Activated CD8-positive, alpha-beta memory T cell treated with anti-CD3 and anti-CD28 coated beads for 36 hours (primary cell): ENCODE measurements around the gene MIPOL1. TPM values are rescaled to one million over a fixed set of nuclear protein-coding genes. Genes with fewer than 3 reads are reported as not detected.
"Not testable (repeated sequence)": the region's sequence is repeated elsewhere in the genome, so short reads cannot be mapped to it uniquely, and the experiment has no call there.

Experiments
- CTCF ChIA-PET: fragments of 350-600 bp; sonication (Branson Sonifier 250); formaldehyde crosslinking; loops from one replicate; lab custom pipeline; 2021; ENCODE audit warnings: antibody characterized with exemption; lab: Charles Lee
- POLR2A ChIA-PET: fragments of 350-600 bp; sonication (Branson Sonifier 250); formaldehyde crosslinking; loops from one replicate; lab custom pipeline; 2021; ENCODE audit warnings: antibody characterized with exemption; lab: Charles Lee
- total RNA-seq, 2 experiments: library from RNA; stranded (reverse); gene quantifications; one replicate each; pipeline ENCODE4 v1.2.3, GENCODE V29; 2021

MIPOL1 gene
- total RNA-seq, 2 experiments from 2014 or later, result not detected

DNA sequence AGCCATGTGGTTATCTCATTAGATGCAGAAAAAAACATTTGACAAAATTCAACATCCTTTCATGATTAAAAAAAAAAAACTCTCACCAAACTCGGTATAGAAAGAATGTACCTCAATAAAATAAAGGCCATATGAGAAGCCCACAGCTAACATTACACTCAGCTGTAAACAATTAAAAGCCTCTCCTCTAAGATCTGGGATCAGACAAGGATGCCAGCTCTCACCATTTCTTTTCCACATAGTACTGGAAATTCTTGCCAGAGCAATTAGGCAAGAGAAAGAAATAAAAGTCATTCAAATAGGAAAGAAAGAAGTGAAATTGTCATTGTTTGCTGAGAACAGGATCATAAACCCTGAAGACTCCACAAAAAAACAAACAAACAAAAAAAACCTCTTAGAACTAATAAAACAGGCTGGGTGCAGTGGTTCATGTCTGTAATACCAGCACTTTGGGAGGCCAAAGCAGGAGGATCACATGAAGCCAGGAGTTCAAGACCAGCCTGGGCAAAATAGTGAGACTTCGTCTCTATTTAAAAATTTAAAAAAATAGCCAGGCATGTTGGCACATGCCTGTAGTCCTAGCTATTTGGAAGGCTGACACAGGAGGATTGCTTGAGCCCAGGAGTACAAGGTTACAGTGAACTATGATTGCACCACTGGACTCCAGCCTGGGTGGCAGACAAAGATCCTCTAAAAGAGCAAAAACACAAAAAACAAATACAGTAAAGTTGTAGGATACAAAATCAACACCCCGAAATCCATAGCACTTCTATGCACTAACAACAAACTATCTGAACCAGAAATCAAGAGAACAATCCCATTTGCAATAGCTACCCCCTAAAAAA, 282.9 kb downstream of the MIPOL1 start:
- ChIA-PET CTCF (interaction anchor here (0.6 kb wide), 1 partner anchor 73 kb away, joined by 4 read pairs; no protein-coding TSS in a partner anchor), POLR2A (no interaction called here)

- ChIA-PET POLR2A (no interaction called here), CTCF (no interaction called here)
Measured at GRCh38 chr14:37482428-37482827, 284.7 kb downstream of the MIPOL1 start.

DNA sequence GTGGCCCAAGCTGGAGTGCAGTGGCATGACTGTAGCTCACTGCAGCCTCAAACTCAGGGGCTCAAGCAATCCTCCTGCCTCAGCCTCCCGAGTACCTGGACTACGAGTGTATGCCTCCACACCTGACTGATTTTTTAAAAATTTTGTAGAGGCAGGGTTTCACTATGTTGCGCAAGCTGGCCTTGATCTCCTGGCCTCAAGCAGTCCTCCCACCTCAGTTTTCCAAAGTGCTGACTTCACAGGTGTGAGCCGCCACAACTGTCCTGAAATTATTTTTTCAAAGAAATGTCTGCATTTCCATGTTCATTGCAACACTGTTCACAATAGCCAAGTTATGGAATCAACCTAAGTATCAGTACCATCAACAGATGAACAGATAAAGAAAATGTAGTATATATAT, 285.9 kb downstream of the MIPOL1 start:
- ChIA-PET POLR2A (no interaction called here), CTCF (no interaction called here)

- ChIA-PET POLR2A (no interaction called here), CTCF (no interaction called here)
Measured at GRCh38 chr14:37490607-37491006, 292.9 kb downstream of the MIPOL1 start.

- POLR2A ChIA-PET, result no interaction called here
- CTCF ChIA-PET, result no interaction called here
Measured at GRCh38 chr14:37491076-37491475, 293.3 kb downstream of the MIPOL1 start.

GRCh38 chr14:37493606-37494005, 295.9 kb downstream of the MIPOL1 start:
- POLR2A ChIA-PET, result no interaction called here
- CTCF ChIA-PET, result no interaction called here

DNA sequence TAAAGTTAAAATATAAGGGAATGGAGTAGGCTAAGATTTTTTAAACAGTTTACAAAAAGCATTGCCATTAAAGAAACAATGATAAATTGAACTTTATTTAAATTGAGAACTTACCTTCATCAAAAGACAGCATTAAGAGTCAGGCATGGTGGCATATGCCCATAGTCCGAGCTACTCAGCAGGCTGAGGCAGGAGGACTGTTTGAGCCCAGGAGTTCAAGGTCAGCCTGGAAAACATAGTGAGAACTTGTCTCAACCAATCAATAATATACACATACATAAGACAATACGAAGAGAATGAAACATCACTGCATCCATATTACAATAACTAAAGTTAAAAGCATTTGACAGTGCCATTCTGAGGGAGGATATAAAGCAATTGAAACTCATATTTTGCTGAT, 299.7 kb downstream of the MIPOL1 start:
- CTCF ChIA-PET, result no interaction called here
- POLR2A ChIA-PET, result no interaction called here

GRCh38 chr14:37501877-37502276, 304.1 kb downstream of the MIPOL1 start:
- CTCF ChIA-PET, result no interaction called here
- POLR2A ChIA-PET, result no interaction called here

GRCh38 chr14:37508503-37508902, 310.8 kb downstream of the MIPOL1 start:
- ChIA-PET POLR2A (no interaction called here), CTCF (no interaction called here)

- ChIA-PET POLR2A (no interaction called here), CTCF (no interaction called here)
Measured at GRCh38 chr14:37512173-37512572, 314.4 kb downstream of the MIPOL1 start.

- POLR2A ChIA-PET, result no interaction called here
Measured at GRCh38 chr14:37515771-37516170, 318.0 kb downstream of the MIPOL1 start.

DNA sequence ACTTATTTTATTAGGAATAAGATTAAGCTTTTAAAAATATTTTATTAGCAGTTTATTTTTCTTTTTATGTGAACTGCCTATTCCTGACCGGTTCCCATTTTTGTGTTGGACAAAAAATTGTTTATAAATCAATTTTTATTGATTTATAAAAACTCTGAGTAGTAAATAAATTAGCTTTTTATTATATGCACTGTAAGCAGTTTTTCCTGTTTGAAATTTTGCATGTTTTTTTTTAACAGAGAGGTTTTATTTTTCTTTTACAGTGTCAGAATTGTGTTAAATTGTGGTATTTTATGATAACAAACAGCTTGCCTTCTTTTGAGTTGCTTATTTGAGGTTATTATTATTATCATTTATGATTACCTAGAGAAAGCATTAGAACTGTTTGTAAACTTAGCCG, 329.3 kb downstream of the MIPOL1 start:
- ChIA-PET POLR2A (no interaction called here), CTCF (no interaction called here)

More at GRCh38 chr14:37515771-37516170, 318.0 kb downstream of the MIPOL1 start:
- CTCF ChIA-PET, result no interaction called here

DNA sequence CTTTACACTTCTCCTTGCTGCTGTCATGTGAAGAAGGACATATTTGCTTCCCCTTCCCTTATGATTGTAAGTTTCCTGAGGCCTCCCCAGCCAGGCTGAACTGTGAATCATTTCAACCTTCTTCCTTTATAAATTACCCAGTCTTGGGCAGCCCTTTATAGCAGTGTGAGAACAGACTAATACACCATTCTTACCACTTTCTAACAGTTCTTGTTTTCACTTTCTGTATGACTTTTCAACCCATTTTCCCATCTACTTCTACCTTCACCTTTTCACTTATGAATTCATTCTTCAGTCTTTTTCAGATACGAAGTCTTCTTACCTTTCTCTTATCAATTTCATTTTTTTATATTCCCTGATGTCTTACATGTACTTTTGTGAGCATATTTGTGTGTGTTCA, 342.3 kb downstream of the MIPOL1 start:
- POLR2A ChIA-PET, result no interaction called here

DNA sequence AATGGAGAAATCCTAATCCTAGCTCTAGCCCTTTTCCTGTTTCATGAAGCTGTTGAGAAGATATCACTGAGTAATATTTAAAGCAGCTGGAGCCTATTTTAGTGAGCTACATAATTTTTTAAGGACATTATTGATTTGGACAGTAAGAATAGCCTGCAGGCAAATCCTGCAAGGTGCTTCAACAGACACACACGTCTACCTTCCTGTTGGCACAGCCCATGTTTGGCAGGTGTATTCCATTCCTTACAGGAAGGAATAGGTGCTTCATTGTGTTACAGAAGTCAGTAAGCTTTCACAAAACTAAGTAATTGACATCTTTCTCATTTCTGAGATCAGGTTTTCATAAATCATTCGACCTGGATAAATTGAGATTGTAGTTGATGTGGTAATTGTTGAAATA, 346.7 kb downstream of the MIPOL1 start:
- ChIA-PET POLR2A (no interaction called here), CTCF (no interaction called here)

More for the DNA sequence above, 342.3 kb downstream of the MIPOL1 start:
- CTCF ChIA-PET, result no interaction called here

GRCh38 chr14:37545174-37545573, 347.4 kb downstream of the MIPOL1 start:
- POLR2A ChIA-PET, result no interaction called here
- CTCF ChIA-PET, result no interaction called here

GRCh38 chr14:37546621-37547447, 349.1 kb downstream of the MIPOL1 start:
- ChIA-PET POLR2A (no interaction called here), CTCF (no interaction called here)

- CTCF ChIA-PET, result no interaction called here
- POLR2A ChIA-PET, result no interaction called here
Measured at GRCh38 chr14:37550511-37550910, 352.8 kb downstream of the MIPOL1 start.

DNA sequence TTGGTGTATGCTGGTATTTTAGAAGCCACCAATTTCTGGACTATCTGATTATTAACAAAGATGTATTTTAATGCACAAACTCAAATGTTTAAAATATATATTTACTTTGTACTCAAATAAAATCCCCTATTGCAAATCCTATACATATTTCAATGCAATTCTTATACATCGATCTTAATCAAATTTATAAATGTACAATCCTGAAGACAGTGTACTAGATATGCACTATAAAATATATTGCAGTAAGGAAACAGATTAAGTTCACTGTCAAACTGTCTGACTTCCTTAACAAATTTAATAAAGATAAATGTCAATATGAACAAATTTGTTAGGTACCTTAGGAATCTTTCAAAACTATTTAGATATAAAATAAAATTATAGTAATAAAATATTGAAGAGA, 353.4 kb downstream of the MIPOL1 start:
- POLR2A ChIA-PET, result no interaction called here
- CTCF ChIA-PET, result no interaction called here

DNA sequence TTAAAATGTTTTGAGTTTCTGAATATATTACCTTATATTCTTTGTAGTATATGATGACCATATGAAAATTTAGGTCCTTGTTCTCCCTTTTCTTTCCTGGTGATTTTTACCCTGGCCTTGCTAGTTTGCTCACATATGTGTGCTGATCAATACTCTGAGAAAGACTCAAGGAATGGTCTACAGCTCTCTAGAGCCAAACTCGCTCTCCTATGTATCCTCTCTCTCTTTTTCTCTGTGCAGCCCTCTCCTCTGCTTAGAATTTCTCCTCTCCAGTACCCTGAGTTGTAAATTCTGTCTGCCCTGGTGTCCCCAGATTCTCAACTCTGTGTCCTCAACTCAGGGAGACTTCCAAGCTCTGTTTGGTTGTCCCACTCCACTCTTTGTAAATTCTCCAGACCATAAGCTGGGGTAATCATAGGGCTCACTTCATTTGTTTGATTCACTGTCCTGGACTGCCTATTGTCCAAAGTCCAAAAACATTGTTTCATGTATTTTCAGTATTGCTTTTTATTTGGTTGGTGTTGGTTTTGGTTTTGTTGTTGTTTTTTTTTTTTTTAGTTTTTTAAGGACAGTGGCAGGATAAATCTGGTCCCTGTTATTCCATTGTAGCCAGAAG, 356.3 kb downstream of the MIPOL1 start:
- ChIA-PET CTCF (no interaction called here), POLR2A (interaction anchor here (0.7 kb wide), 1 partner anchor 293 kb away, joined by 4 read pairs; no protein-coding TSS in a partner anchor)

DNA sequence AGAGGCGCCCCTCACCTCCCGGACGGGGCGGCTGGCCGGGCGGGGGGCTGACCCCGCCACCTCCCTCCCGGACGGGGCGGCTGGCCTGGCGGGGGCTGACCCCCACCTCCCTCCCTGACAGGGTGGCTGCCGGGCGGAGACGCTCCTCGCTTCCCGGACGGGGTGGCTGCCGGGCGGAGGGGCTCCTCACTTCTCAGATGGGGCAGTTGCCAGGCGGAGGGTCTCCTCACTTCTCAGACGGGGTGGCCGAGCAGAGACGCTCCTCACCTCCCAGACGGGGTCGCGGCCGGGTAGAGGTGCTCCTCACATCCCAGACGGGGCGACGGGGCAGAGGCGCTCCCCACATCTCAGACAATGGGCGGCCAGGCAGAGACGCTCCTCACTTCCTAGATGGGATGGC, 357.9 kb downstream of the MIPOL1 start:
- POLR2A ChIA-PET, CTCF ChIA-PET: not testable (repeated sequence)
